HG02798 (cell line): ENCODE measurements around the gene RBCK1.
A peak's percentile ranks its signal among the peaks of the same experiment; 100 is the strongest.
"Not testable (repeated sequence)": the region's sequence is repeated elsewhere in the genome, so short reads cannot be mapped to it uniquely, and the experiment has no call there.

Experiments used
- ATAC-seq: cut with Tn5 transposase; IDR thresholded peaks from one replicate; pipeline ENCODE4 v1.9.1; 2021; ENCODE audit warnings: mild to moderate bottlenecking; ENCODE audit not compliant: unreplicated experiment, poor library complexity

The RBCK1 gene

GRCh38 chr20:461254-462198 is 53.4 kb downstream of the RBCK1 start:
- ATAC-seq: peak; percentile 43

DNA sequence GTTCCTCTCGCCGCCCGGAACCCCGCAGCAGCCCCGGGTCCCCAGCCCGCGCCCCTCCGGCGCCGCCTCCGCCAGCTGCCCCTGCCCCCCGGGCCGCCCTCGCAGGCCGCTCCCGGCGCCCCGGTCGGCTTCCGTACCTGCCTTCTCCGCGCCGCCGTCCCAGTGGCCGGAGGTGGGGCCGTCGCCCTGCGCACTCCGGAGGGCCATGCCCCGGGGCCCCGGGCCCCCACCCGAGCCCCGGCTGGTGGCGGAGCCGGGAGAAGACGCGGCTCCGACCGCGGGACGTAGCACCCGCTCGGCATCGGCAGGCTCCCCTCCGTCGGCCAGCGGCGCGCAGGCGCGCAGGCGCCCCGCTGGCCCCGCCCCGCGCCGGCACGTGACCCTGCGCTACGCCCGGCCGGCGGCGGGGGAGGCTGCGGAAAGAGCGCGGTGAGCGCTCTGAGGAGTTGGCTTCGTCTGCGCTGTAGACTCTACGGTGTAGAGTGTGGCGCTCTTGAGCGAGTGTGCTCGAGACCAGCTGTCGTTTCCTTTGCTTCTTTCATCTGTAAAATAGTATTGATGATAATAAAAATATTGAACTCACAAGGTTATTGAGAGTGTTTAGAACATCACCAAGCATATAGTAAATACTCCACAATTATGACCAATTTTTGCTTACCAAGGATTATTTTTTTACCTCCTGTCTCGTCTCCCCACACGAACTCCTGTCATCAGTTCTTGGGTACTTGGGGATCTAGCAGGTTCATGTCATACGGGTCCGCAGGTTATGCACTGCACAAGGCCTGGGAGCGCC is 54.3 kb downstream of the RBCK1 start, which contains the start of gene TBC1D20:
Gene TBC1D20, minus strand, starts transcription at position 335 of the 793 bp plus-strand sequence. Its CDS starts 128 bp downstream, at position 207.
- ATAC-seq: peak; percentile 95

DNA sequence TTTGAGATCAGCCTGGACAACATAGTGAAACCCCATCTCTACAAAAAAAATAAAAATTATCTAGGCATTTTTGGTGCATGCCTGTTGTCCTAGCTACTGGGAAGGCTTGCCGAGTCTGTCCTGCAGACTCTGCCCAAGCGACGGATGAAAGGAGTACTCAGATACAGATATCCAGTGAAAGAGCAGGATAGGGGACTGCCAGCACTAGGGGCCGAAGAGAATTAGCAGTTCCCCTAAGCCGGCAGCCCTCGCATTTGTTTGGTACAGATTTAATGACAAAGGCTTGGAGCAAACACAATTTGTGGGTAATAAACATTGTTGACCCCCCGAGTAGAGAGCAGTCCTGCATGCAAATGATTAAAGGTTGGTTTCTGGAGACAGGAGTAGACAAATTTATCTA is 59.7 kb downstream of the RBCK1 start:
- no peak for ATAC-seq

DNA sequence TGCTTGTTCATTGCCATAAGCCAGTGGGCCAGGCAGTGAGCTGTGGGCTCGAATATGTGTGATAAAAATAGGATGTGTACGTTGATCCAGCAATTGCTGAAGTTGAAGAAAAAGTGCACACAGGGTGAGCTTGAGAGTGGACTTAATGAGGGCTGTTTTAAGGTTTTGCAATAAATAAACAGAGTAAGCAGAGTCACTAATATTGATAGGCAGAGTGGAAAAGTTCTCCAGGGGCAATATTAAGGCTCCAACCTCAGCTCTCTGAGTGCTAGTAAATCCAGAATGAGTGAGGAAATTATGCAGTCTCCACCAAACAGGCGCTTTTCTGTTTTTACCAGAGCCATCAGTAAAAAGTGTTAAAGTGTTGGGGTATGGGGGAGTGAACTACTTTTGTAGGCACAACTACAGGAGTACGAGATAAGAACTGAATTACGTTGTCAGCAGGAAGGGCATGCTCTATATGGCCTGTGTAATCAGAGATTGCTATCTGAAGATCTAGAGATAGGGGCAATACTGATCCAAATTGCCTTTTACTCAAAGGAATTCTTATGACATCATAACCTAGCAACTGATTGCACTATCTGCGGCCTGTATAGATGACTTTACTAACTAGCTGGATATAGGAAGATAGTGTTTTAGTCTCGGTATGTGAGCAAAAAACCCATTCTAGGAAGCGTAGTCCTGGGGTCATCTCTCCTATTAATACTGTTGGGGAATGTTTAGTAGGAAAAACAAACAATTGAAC is 61.8 kb downstream of the RBCK1 start:
- ATAC-seq: no peak

DNA sequence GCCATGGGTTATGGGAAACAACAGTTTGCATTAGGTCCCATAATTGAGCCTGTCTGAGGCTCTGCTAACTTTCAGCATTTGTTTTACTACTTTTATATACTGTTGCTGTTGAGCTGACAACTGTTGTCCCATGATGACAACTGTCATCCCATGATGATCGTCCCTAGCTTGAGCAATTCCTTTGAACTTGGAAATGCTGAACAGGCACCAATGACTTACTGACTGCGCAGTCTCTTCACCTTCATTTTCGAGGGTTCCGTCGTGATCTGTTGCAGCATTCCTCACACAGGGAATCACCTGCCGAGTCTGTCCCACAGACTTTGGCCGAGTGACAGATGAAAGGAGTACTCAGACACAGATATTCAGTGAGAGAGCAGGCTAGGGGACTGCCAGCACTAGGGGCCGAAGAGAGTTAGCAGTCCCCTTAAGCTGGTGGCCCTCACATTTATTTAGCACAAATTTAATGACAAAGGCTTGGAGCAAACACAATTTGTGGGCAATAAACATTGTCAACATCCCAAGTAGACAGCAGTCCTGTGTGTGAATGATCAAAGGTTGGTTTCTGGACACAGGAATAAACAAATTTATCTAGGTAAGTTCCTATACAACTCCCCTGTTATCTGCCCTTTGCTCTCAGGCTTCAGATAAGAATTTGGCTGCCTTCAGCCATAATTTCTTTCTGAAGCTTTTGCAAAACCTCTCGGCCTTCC is 64.2 kb downstream of the RBCK1 start:
- no peak for ATAC-seq

DNA sequence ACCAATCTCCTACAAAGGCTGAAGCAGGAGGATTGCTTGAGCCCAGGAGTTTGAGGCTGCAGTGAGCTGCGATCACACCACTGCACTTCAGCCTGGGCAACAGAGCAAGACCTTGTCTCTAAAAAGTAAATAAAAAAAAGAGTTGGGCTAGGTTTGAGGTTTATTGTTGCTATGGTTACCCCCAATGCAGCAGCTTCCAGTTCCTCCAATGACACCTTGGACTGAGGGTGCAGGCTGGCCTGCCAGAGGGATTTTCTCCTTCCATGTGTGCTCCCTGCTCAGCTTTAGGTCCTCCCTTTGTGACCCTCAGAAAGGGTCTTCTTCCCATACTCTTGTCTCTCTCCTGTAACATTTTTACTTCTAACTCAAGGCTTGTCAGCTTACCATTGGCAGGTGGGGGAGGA is 64.8 kb downstream of the RBCK1 start:
- ATAC-seq: no peak

DNA sequence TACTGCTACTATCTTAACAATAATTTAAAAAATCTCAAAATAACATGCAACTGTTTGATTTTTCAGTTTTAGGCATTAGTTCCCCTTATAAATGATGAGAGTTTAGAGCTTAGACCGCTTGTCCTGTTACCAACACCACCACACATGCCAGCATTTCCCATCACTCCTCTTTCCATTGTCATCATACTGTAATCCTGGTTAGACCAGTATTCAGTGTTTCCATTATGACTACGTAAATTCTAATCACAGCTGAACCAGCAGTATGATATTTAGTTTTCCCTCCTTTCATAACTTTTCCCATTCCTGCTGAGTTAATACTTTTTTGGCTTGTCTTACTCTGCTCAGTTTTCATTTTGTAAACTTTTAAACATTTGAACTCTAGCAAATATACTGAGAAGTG is 66.5 kb downstream of the RBCK1 start:
- ATAC-seq: no peak

GRCh38 chr20:475463-476357 is 67.6 kb downstream of the RBCK1 start:
- no peak for ATAC-seq

GRCh38 chr20:476561-477249 is 68.6 kb downstream of the RBCK1 start:
- ATAC-seq: not testable (repeated sequence)

GRCh38 chr20:478010-478948 is 70.2 kb downstream of the RBCK1 start:
- no peak for ATAC-seq

- ATAC-seq: no peak
Observed at GRCh38 chr20:478949-479429, 70.9 kb downstream of the RBCK1 start.

DNA sequence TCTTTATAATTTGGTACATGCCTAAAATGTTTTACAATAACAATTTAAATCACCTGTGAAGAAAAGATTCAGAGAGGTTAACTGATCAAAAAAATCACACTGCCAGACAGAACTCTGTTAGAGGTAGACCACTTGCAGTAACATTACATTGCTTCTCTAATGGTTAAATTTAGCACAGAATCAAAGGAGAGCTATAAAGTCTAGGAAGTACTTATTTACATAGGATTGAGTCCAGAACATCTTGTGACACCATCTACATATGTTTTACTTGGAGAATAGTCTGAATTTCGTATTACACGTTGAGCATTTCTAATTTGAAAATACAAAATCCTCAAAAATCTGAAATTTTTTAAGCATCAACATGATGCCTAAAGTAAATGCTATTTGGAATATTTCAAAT is 71.4 kb downstream of the RBCK1 start:
- no peak for ATAC-seq

GRCh38 chr20:480044-480443 is 71.9 kb downstream of the RBCK1 start:
- no peak for ATAC-seq

- no peak for ATAC-seq
Observed at GRCh38 chr20:481167-481566, 73.1 kb downstream of the RBCK1 start.
